ENCODE data around the gene OSBPL5. TPM values are rescaled to one million over a fixed set of nuclear protein-coding genes. Genes with fewer than 3 reads are reported as not detected.

The OSBPL5 gene
- total and polyA plus RNA-seq, 2 of the 4 experiments (the other 2 are of a cell fraction) = 14.9 to 22.3 TPM

DNA sequence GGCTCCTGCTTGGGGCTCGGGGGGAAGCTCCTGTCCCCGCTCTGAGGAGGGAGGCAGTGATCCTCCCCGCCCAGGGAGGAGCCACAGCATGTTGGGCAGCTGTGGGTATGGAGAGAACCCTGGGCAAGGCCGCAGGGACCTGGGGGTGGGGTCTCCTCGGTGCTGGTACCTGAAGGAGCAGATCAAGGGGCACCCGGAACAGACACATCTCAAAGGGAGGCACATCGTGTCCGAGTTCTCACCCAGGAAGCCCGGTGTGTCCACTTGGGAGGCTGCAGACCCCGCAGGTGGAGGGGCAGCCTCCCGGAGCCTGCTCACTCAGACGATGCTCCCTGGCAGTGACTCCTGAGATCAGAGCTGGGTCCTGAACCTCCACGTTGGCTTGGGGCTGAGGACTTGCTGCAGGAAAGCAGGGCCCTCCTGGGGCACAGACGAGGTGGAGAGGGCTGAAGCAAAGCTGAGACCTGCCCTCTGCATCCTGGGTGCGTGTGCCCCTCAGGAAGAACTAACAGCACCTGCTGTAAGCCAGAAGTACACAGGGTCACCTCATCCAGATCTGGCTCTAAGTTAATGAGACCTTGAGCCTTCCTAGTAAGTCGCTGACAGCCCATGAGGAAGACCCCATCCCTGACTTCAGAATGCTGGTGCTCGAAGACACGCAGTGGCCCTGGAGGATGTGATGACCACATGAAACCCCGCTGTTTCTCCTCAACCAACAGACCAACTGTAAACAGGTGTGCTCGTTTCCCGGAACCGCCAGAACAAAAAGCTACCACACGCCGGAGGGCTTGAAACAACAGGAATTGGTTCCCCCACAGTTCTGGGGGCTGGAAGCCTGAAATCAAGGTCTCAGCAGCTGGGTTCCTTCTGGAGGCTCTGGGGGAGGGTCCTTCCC, 5.9 kb upstream of the OSBPL5 start (continued):
- TF ChIP-seq, protein P1, sequence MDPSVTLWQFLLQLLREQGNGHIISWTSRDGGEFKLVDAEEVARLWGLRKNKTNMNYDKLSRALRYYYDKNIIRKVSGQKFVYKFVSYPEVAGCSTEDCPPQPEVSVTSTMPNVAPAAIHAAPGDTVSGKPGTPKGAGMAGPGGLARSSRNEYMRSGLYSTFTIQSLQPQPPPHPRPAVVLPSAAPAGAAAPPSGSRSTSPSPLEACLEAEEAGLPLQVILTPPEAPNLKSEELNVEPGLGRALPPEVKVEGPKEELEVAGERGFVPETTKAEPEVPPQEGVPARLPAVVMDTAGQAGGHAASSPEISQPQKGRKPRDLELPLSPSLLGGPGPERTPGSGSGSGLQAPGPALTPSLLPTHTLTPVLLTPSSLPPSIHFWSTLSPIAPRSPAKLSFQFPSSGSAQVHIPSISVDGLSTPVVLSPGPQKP (IDR thresholded peaks at IDR 0.05; ENCODE audit: borderline replicate concordance, low read depth, low read length) = no peak

All from IMR-90 (cell line).